Measurements from ENCODE around the gene RILPL2.
"Not testable (repeated sequence)": the region's sequence is repeated elsewhere in the genome, so short reads cannot be mapped to it uniquely, and the experiment has no call there.

RILPL2 gene

GRCh38 chr12:123433615-123434014 is 2.9 kb downstream of the RILPL2 start:
- Histone ChIP-seq H3K27me3 (ENCODE audit: control insufficient read depth in 1 of 2, insufficient read depth in 2 of 2, low read length in 2 of 2) (no peaks in the 10 kb centered on the region), H3K4me3 (ENCODE audit: low read depth in 1 of 2, low read length in 2 of 2) (no peak overlapping the region), H3K9ac (ENCODE audit: low read depth in 1 of 2, low read length in 2 of 2) (no peak overlapping the region), H3K4me1 (ENCODE audit: control insufficient read depth in 1 of 2, insufficient read depth in 2 of 2, low read length in 2 of 2) (peaks cover 4 to 15% of the 10 kb centered on the region in 2 donors), H3K36me3 (ENCODE audit: control insufficient read depth in 1 of 2, insufficient read depth in 2 of 2, low read length in 2 of 2) (peaks cover 0 to 5% of the 10 kb centered on the region in 2 donors), H3K9me3 (ENCODE audit: control insufficient read depth in 1 of 2, low read length in 2 of 2) (no peaks in the 10 kb centered on the region), H3K27ac (ENCODE audit: low read depth, low read length) (no peak overlapping the region)

GRCh38 chr12:123431951-123432817 is 4.3 kb downstream of the RILPL2 start:
- not testable (repeated sequence) for H3K9ac ChIP-seq (ENCODE audit: low read depth in 1 of 2, low read length in 2 of 2); H3K27me3 ChIP-seq (ENCODE audit: control insufficient read depth in 1 of 2, insufficient read depth in 2 of 2, low read length in 2 of 2); H3K36me3 ChIP-seq (ENCODE audit: control insufficient read depth in 1 of 2, insufficient read depth in 2 of 2, low read length in 2 of 2); H3K9me3 ChIP-seq (ENCODE audit: control insufficient read depth in 1 of 2, low read length in 2 of 2); H3K27ac ChIP-seq (ENCODE audit: low read depth, low read length)
- H3K4me3 ChIP-seq (ENCODE audit: low read depth in 1 of 2, low read length in 2 of 2) = peak overlapping the region; percentile 20 to 21
- peaks cover 4 to 15% of the 10 kb centered on the region in 2 donors for H3K4me1 ChIP-seq (ENCODE audit: control insufficient read depth in 1 of 2, insufficient read depth in 2 of 2, low read length in 2 of 2)

- not testable (repeated sequence) for H3K27me3 ChIP-seq (ENCODE audit: control insufficient read depth in 1 of 2, insufficient read depth in 2 of 2, low read length in 2 of 2); H3K27ac ChIP-seq (ENCODE audit: low read depth, low read length); H3K36me3 ChIP-seq (ENCODE audit: control insufficient read depth in 1 of 2, insufficient read depth in 2 of 2, low read length in 2 of 2); H3K9me3 ChIP-seq (ENCODE audit: control insufficient read depth in 1 of 2, low read length in 2 of 2); H3K9ac ChIP-seq (ENCODE audit: low read depth in 1 of 2, low read length in 2 of 2); H3K4me3 ChIP-seq (ENCODE audit: low read depth in 1 of 2, low read length in 2 of 2); H3K4me1 ChIP-seq (ENCODE audit: control insufficient read depth in 1 of 2, insufficient read depth in 2 of 2, low read length in 2 of 2)
These were observed 7.4 kb downstream of the RILPL2 start for GRCh38 chr12:123429101-123429500.

- Histone ChIP-seq H3K9me3 (ENCODE audit: control insufficient read depth in 1 of 2, low read length in 2 of 2) (no peaks in the 10 kb centered on the region), H3K27ac (ENCODE audit: low read depth, low read length) (no peak overlapping the region), H3K9ac (ENCODE audit: low read depth in 1 of 2, low read length in 2 of 2) (no peak overlapping the region), H3K4me1 (ENCODE audit: control insufficient read depth in 1 of 2, insufficient read depth in 2 of 2, low read length in 2 of 2) (no peaks in the 10 kb centered on the region), H3K36me3 (ENCODE audit: control insufficient read depth in 1 of 2, insufficient read depth in 2 of 2, low read length in 2 of 2) (peaks cover 0 to 9% of the 10 kb centered on the region in 2 donors), H3K27me3 (ENCODE audit: control insufficient read depth in 1 of 2, insufficient read depth in 2 of 2, low read length in 2 of 2) (no peaks in the 10 kb centered on the region), H3K4me3 (ENCODE audit: low read depth in 1 of 2, low read length in 2 of 2) (no peak overlapping the region)
These were observed 7.9 kb downstream of the RILPL2 start for GRCh38 chr12:123428591-123428990.

- Histone ChIP-seq H3K4me3 (ENCODE audit: low read depth in 1 of 2, low read length in 2 of 2) (no peak overlapping the region), H3K36me3 (ENCODE audit: control insufficient read depth in 1 of 2, insufficient read depth in 2 of 2, low read length in 2 of 2) (peaks cover 0 to 13% of the 10 kb centered on the region in 2 donors), H3K27ac (ENCODE audit: low read depth, low read length) (no peak overlapping the region), H3K9me3 (ENCODE audit: control insufficient read depth in 1 of 2, low read length in 2 of 2) (no peaks in the 10 kb centered on the region), H3K9ac (ENCODE audit: low read depth in 1 of 2, low read length in 2 of 2) (no peak overlapping the region), H3K4me1 (ENCODE audit: control insufficient read depth in 1 of 2, insufficient read depth in 2 of 2, low read length in 2 of 2) (no peaks in the 10 kb centered on the region), H3K27me3 (ENCODE audit: control insufficient read depth in 1 of 2, insufficient read depth in 2 of 2, low read length in 2 of 2) (no peaks in the 10 kb centered on the region)
These were observed 9.3 kb downstream of the RILPL2 start for GRCh38 chr12:123427036-123427769.

GRCh38 chr12:123421314-123421713 is 15.2 kb downstream of the RILPL2 start:
- H3K4me1 ChIP-seq (ENCODE audit: control insufficient read depth in 1 of 2, insufficient read depth in 2 of 2, low read length in 2 of 2) = no peaks in the 10 kb centered on the region
- H3K27ac ChIP-seq (ENCODE audit: low read depth, low read length) = no peak overlapping the region

GRCh38 chr12:123410041-123410412 is 26.5 kb downstream of the RILPL2 start:
- H3K27me3 ChIP-seq (ENCODE audit: control insufficient read depth in 1 of 2, insufficient read depth in 2 of 2, low read length in 2 of 2) = no peaks in the 10 kb centered on the region
- peaks cover 0 to 28% of the 10 kb centered on the region in 2 donors for H3K36me3 ChIP-seq (ENCODE audit: control insufficient read depth in 1 of 2, insufficient read depth in 2 of 2, low read length in 2 of 2)
- no peaks in the 10 kb centered on the region for H3K9me3 ChIP-seq (ENCODE audit: control insufficient read depth in 1 of 2, low read length in 2 of 2)
- no peak overlapping the region for H3K4me3 ChIP-seq (ENCODE audit: low read depth in 1 of 2, low read length in 2 of 2)
- no peak overlapping the region for H3K27ac ChIP-seq (ENCODE audit: low read depth, low read length)
- H3K9ac ChIP-seq (ENCODE audit: low read depth in 1 of 2, low read length in 2 of 2) = no peak overlapping the region
- H3K4me1 ChIP-seq (ENCODE audit: control insufficient read depth in 1 of 2, insufficient read depth in 2 of 2, low read length in 2 of 2) = no peaks in the 10 kb centered on the region

More at GRCh38 chr12:123421314-123421713, 15.2 kb downstream of the RILPL2 start:
- H3K9ac ChIP-seq (ENCODE audit: low read depth in 1 of 2, low read length in 2 of 2) = no peak overlapping the region
- no peak overlapping the region for H3K4me3 ChIP-seq (ENCODE audit: low read depth in 1 of 2, low read length in 2 of 2)
- no peaks in the 10 kb centered on the region for H3K9me3 ChIP-seq (ENCODE audit: control insufficient read depth in 1 of 2, low read length in 2 of 2)
- H3K27me3 ChIP-seq (ENCODE audit: control insufficient read depth in 1 of 2, insufficient read depth in 2 of 2, low read length in 2 of 2) = no peaks in the 10 kb centered on the region
- peaks cover 0 to 4% of the 10 kb centered on the region in 2 donors for H3K36me3 ChIP-seq (ENCODE audit: control insufficient read depth in 1 of 2, insufficient read depth in 2 of 2, low read length in 2 of 2)

GRCh38 chr12:123409284-123410040 is 27.0 kb downstream of the RILPL2 start:
- peaks cover 1 to 34% of the 10 kb centered on the region in 2 donors for H3K36me3 ChIP-seq (ENCODE audit: control insufficient read depth in 1 of 2, insufficient read depth in 2 of 2, low read length in 2 of 2)
- not testable (repeated sequence) for H3K4me3 ChIP-seq (ENCODE audit: low read depth in 1 of 2, low read length in 2 of 2); H3K27me3 ChIP-seq (ENCODE audit: control insufficient read depth in 1 of 2, insufficient read depth in 2 of 2, low read length in 2 of 2); H3K27ac ChIP-seq (ENCODE audit: low read depth, low read length); H3K9ac ChIP-seq (ENCODE audit: low read depth in 1 of 2, low read length in 2 of 2); H3K4me1 ChIP-seq (ENCODE audit: control insufficient read depth in 1 of 2, insufficient read depth in 2 of 2, low read length in 2 of 2); H3K9me3 ChIP-seq (ENCODE audit: control insufficient read depth in 1 of 2, low read length in 2 of 2)

- H3K27me3 ChIP-seq (ENCODE audit: control insufficient read depth in 1 of 2, insufficient read depth in 2 of 2, low read length in 2 of 2); H3K4me3 ChIP-seq (ENCODE audit: low read depth in 1 of 2, low read length in 2 of 2); H3K4me1 ChIP-seq (ENCODE audit: control insufficient read depth in 1 of 2, insufficient read depth in 2 of 2, low read length in 2 of 2); H3K9ac ChIP-seq (ENCODE audit: low read depth in 1 of 2, low read length in 2 of 2); H3K27ac ChIP-seq (ENCODE audit: low read depth, low read length); H3K9me3 ChIP-seq (ENCODE audit: control insufficient read depth in 1 of 2, low read length in 2 of 2): not testable (repeated sequence)
- H3K36me3 ChIP-seq (ENCODE audit: control insufficient read depth in 1 of 2, insufficient read depth in 2 of 2, low read length in 2 of 2) = peaks cover 10 to 42% of the 10 kb centered on the region in 2 donors
These were observed 27.9 kb downstream of the RILPL2 start for GRCh38 chr12:123408619-123409018.

GRCh38 chr12:123407934-123408333 is 28.6 kb downstream of the RILPL2 start:
- not testable (repeated sequence) for H3K4me3 ChIP-seq (ENCODE audit: low read depth in 1 of 2, low read length in 2 of 2); H3K9me3 ChIP-seq (ENCODE audit: control insufficient read depth in 1 of 2, low read length in 2 of 2); H3K4me1 ChIP-seq (ENCODE audit: control insufficient read depth in 1 of 2, insufficient read depth in 2 of 2, low read length in 2 of 2); H3K27me3 ChIP-seq (ENCODE audit: control insufficient read depth in 1 of 2, insufficient read depth in 2 of 2, low read length in 2 of 2); H3K9ac ChIP-seq (ENCODE audit: low read depth in 1 of 2, low read length in 2 of 2); H3K27ac ChIP-seq (ENCODE audit: low read depth, low read length)
- peaks cover 17 to 49% of the 10 kb centered on the region in 2 donors for H3K36me3 ChIP-seq (ENCODE audit: control insufficient read depth in 1 of 2, insufficient read depth in 2 of 2, low read length in 2 of 2)
